Sigmoid colon (tissue), 7 donors: ENCODE measurements around the gene FBLIM1. TPM values are rescaled to one million over a fixed set of nuclear protein-coding genes. Genes with fewer than 3 reads are reported as not detected.

Experiments used
- DNase-seq: peaks from one replicate; pipeline ENCODE4 v3.0.0-alpha.2; 2019
- H3K27ac ChIP-seq, 4 donors: fragments of 200-600 bp; sonication (generic); one replicate each; pipeline ENCODE4 v1.5.1; 2016 to 2019; ENCODE audit warnings: mild to moderate bottlenecking in 1 of 4
- H3K27me3 ChIP-seq, 3 donors: fragments of 200-600 bp; sonication (generic); one replicate each; pipeline ENCODE4 v1.5.1; 2019; ENCODE audit warnings: mild to moderate bottlenecking in 1 of 3
- H3K36me3 ChIP-seq, 4 donors: fragments of 200-600 bp; sonication (generic); one replicate each; pipeline ENCODE4 v1.5.1; 2016 to 2019
- H3K4me1 ChIP-seq, 4 donors: fragments of 200-600 bp; sonication (generic); one replicate each; pipeline ENCODE4 v1.5.1; 2017 to 2019
- H3K4me3 ChIP-seq, 4 donors: fragments of 200-600 bp; sonication (generic); one replicate each; pipeline ENCODE4 v1.5.1; 2017 to 2019; ENCODE audit warnings: mild to moderate bottlenecking in 2 of 4, moderate library complexity in 1 of 4
- H3K9me3 ChIP-seq, 4 donors: fragments of 200-600 bp in 3 of 4; sonication (generic) in 3 of 4; one replicate each; pipeline versions ENCODE4 v1.5.1 to v1.6.1; 2013 to 2019
- EP300 ChIP-seq, 4 donors: sonication (generic); formaldehyde crosslinking; IDR thresholded peaks; one replicate each; pipeline ENCODE4 v1.6.1; 2017; ENCODE audit warnings: antibody characterized with exemption in 4 of 4
- POLR2A ChIP-seq, 2 donors: fragments of 450-650 bp; IDR thresholded peaks; one replicate each; pipeline ENCODE4 v1.6.1; 2016; ENCODE audit warnings: antibody characterized with exemption in 2 of 2, mild to moderate bottlenecking in 2 of 2, moderate library complexity in 2 of 2
- POLR2AphosphoS5 ChIP-seq, 4 donors: sonication (generic); formaldehyde crosslinking; IDR thresholded peaks; one replicate each; pipeline ENCODE4 v1.6.1; 2017; ENCODE audit warnings: antibody characterized with exemption in 4 of 4
- WGBS, 2 donors: extraction: QIAGEN DNeasy Blood & Tissue Kit; methylation state at CpG; one replicate each; pipeline ENCODE4 v1.1.7; 2013; 5-methylcytosine and 5-hydroxymethylcytosine counted together
- intact Hi-C: fragments of 100-400 bp; cut with DNase I; formaldehyde crosslinking; loops from one replicate; pipeline ENCODE4 v1.15.1; 2023
- polyA plus RNA-seq, 3 donors: library from polyadenylated mRNA; stranded (reverse); fragments of 200-250 nt; gene quantifications; one replicate each; pipeline ENCODE4 v1.2.3, GENCODE V29; 2013
- total RNA-seq, 4 donors: library from RNA; depleted of rRNA; stranded (reverse); fragments of >200 nt; gene quantifications; one replicate each; pipeline ENCODE4 v1.1.0, GENCODE V29; 2016
- TF ChIP-seq, protein P1 (sequence below), 4 experiments: fragments of 450-650 bp in 3 of 4; fragments of 200-600 bp in 1 of 4; IDR thresholded peaks; one replicate each; pipeline ENCODE4 v1.5.1; 2016 to 2019; ENCODE audit warnings: antibody characterized with exemption in 4 of 4, mild to moderate bottlenecking in 3 of 4, moderate library complexity in 2 of 4
- donor health status: healthy with polysubstance abuse.
- donor health status: Bipolar disorder and iron deficiency.
- donor health status: healthy.

Gene FBLIM1
- total and polyA plus RNA-seq, 7 donors = 28.1 to 227 (median 53.2) TPM

DNA sequence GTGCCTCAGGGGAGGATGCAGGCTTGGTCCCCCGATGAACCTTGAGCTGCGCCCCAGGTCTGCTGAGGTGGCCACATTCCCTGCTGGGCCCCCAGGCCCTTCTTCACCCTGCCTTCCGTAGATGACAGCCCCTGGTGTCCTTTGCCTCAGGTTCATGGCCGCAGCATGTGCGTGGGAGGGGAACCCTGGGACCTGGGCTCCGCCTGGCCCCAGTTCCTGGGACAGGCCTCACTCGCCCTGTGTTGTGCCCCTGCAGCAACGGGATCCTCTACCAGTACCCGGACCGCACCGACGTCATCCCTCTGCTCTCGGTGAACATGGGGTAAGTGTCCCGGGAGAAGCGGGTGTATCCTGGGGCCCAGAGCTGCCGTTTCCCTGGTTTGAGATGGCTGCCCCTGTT, 27.7 kb upstream of the FBLIM1 start:
- TF ChIP-seq, protein P1, sequence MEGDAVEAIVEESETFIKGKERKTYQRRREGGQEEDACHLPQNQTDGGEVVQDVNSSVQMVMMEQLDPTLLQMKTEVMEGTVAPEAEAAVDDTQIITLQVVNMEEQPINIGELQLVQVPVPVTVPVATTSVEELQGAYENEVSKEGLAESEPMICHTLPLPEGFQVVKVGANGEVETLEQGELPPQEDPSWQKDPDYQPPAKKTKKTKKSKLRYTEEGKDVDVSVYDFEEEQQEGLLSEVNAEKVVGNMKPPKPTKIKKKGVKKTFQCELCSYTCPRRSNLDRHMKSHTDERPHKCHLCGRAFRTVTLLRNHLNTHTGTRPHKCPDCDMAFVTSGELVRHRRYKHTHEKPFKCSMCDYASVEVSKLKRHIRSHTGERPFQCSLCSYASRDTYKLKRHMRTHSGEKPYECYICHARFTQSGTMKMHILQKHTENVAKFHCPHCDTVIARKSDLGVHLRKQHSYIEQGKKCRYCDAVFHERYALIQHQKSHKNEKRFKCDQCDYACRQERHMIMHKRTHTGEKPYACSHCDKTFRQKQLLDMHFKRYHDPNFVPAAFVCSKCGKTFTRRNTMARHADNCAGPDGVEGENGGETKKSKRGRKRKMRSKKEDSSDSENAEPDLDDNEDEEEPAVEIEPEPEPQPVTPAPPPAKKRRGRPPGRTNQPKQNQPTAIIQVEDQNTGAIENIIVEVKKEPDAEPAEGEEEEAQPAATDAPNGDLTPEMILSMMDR (IDR thresholded peaks at IDR 0.05) = no peak
- TF ChIP-seq POLR2AphosphoS5 (IDR thresholded peaks at IDR 0.05) = no peak
- no peak for TF ChIP-seq POLR2A (IDR thresholded peaks at IDR 0.05)
- TF ChIP-seq EP300 (IDR thresholded peaks at IDR 0.05) = no peak
- no peak overlapping the region for H3K27ac ChIP-seq
- H3K36me3 ChIP-seq = peaks cover 56 to 93% (median 78%) of the 10 kb centered on the region in 4 donors
- H3K9me3 ChIP-seq = no peaks in the 10 kb centered on the region
- H3K4me1 ChIP-seq = peaks cover 0 to 9% (median 0%) of the 10 kb centered on the region in 4 donors
- no peak overlapping the region for H3K4me3 ChIP-seq
- no peaks in the 10 kb centered on the region for H3K27me3 ChIP-seq
- DNase-seq = no peak
- intact Hi-C loops = no loop called here
- WGBS, 2 donors = 91 to 95% methylated on average over 16 of the region's 16 CpGs

DNA sequence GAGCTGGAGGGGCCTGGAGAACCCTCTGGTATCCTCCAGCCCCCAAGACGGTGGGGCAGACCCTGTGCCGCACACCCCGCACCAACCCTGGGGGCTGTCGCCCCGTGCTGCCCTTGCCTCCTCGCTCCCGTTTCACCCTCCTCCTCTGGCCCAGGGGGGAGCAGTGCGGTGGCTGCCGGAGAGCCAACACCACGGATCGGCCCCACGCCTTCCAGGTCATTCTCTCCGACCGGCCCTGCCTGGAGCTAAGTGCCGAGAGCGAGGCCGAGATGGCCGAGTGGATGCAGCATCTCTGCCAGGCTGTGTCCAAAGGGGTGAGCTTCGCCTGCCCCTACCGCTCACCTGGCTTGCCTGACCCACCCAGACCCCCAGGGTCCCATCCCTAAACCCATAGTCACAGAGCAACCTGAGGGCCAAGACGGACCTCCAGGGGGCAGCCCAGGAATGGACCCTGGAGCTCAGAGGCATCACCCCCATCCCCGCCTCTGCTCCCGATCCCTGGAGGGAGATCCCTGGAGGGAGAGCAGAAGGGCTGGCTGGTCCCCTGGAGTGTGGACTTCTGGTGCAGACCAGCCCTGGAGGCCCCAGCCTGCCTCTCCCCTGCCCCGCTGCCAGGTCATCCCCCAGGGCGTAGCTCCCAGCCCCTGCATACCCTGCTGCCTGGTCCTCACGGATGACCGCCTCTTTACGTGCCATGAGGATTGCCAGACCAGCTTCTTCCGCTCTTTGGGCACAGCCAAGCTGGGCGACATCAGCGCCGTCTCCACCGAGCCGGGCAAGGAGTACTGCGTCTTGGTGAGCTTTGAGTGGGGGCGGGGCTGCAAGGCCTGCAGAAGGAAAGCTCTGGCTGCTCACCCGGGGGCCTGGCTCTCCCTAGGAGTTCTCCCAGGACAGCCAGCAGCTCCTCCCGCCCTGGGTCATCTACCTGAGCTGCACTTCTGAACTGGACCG, 26.6 kb upstream of the FBLIM1 start:
- Histone ChIP-seq H3K27ac (no peak overlapping the region), H3K4me3 (no peak overlapping the region), H3K36me3 (peaks cover 47 to 82% (median 68%) of the 10 kb centered on the region in 4 donors), H3K9me3 (no peaks in the 10 kb centered on the region), H3K27me3 (no peaks in the 10 kb centered on the region), H3K4me1 (peaks cover 0 to 13% (median 0%) of the 10 kb centered on the region in 4 donors)
- intact Hi-C loops = no loop called here
- no peak for DNase-seq
- WGBS, 2 donors = 95 to 96% methylated on average over 39 of the region's 39 CpGs
- TF ChIP-seq, protein P1 (IDR thresholded peaks at IDR 0.05) = no peak
- TF ChIP-seq EP300 (IDR thresholded peaks at IDR 0.05) (no peak), POLR2AphosphoS5 (IDR thresholded peaks at IDR 0.05) (no peak), POLR2A (IDR thresholded peaks at IDR 0.05) (no peak)

DNA sequence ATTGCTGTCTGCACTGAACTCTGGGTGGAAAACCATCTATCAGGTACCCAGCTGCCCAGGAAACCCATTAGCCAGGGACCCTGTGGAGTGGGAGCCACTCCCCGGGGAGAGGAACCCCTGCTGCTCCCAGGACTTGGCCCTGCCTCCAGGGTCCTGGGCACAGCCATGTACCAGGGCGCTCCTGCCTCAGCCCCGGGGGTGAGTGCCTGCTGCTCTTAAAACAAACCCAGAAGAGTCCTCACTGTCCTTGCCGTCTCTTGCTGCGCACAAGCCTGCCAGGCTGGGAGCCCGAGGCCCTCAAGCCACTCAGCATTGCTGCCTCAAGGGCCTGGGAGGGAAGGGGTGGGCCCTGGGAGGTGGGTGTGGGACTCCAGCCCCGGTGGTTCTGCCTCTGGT, 25.9 kb upstream of the FBLIM1 start:
- no peak overlapping the region for H3K4me3 ChIP-seq
- H3K27ac ChIP-seq = no peak overlapping the region
- DNase-seq = no peak
- 84 to 89% methylated on average over 7 of the region's 7 CpGs for WGBS, 2 donors
- H3K9me3 ChIP-seq = no peaks in the 10 kb centered on the region
- H3K27me3 ChIP-seq = no peaks in the 10 kb centered on the region
- H3K4me1 ChIP-seq = peaks cover 0 to 13% (median 0%) of the 10 kb centered on the region in 4 donors
- TF ChIP-seq POLR2A (IDR thresholded peaks at IDR 0.05) (no peak), POLR2AphosphoS5 (IDR thresholded peaks at IDR 0.05) (no peak), EP300 (IDR thresholded peaks at IDR 0.05) (no peak)
- TF ChIP-seq, protein P1 (IDR thresholded peaks at IDR 0.05) = no peak
- peaks cover 40 to 75% (median 61%) of the 10 kb centered on the region in 4 donors for H3K36me3 ChIP-seq
- intact Hi-C loops = no loop called here

DNA sequence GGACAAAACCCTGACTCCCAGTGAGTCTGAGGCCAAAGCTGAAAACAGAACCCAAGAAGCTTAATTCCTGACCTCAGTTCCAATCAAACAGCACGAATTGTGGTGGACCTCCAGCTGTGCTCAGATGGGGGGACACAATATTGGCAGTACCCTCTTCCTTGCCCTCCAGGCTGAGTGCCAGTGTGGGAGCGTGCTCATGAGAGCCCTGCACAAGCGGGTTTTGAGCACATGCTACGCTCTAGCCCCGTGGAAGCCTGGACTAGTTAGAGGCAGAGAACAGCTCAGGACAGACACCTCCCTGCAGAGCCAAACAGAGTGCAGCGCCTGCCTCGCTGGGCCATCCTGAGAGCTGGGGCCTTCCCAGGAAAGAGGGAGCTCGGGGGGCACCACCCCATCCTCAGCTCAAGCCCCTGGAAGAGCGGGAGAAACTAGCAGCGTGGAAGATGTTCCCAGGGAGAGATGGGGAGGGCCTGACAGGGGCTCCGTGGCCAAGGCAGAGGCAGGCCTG, 25.3 kb upstream of the FBLIM1 start:
- H3K27ac ChIP-seq = no peak overlapping the region
- H3K36me3 ChIP-seq = peaks cover 34 to 69% (median 55%) of the 10 kb centered on the region in 4 donors

More for the DNA sequence above, 25.3 kb upstream of the FBLIM1 start:
- no peak for TF ChIP-seq EP300 (IDR thresholded peaks at IDR 0.05)
- TF ChIP-seq POLR2AphosphoS5 (IDR thresholded peaks at IDR 0.05) = no peak
- TF ChIP-seq POLR2A (IDR thresholded peaks at IDR 0.05) = no peak
- TF ChIP-seq, protein P1 (IDR thresholded peaks at IDR 0.05) = no peak
- peaks cover 0 to 13% (median 0%) of the 10 kb centered on the region in 4 donors for H3K4me1 ChIP-seq
- intact Hi-C loops = no loop called here
- WGBS, 2 donors = 93 to 94% methylated on average over 11 of the region's 11 CpGs
- DNase-seq = no peak
- H3K27me3 ChIP-seq = no peaks in the 10 kb centered on the region
- no peaks in the 10 kb centered on the region for H3K9me3 ChIP-seq
- no peak overlapping the region for H3K4me3 ChIP-seq
